NB4 (cell line): ENCODE measurements around the gene HPRT1.

ENCODE experiments used
- CTCF ChIP-seq: IDR thresholded peaks from one replicate; pipeline ENCODE4 v1.5.1; 2012; ENCODE audit warnings: low read depth, low read length
- MAX ChIP-seq: IDR thresholded peaks from 2 replicates; pipeline ENCODE4 v1.6.1; 2011; ENCODE audit warnings: low read depth, low read length
- POLR2A ChIP-seq: IDR thresholded peaks from 2 replicates; pipeline ENCODE4 v1.6.1; 2011; ENCODE audit warnings: mild to moderate bottlenecking; ENCODE audit not compliant: insufficient read length; ENCODE audit errors: extremely low read depth

GRCh38 chrX:134481339-134481738 lies 21.4 kb downstream of the HPRT1 start:
- TF ChIP-seq CTCF (no peak), MAX (no peak), POLR2A (no peak)
